BE2C (cell line): Measurements from ENCODE around the gene NAB2. TPM values are rescaled to one million over a fixed set of nuclear protein-coding genes. Genes with fewer than 3 reads are reported as not detected.

Experiments
- DNase-seq: peaks from one replicate; pipeline ENCODE4 v3.0.0-alpha.2; 2020
- H3K27me3 ChIP-seq: fragments of 250-450 bp; sonication (Bioruptor Pico); 2 replicates; pipeline ENCODE4 v1.5.1; 2020; ENCODE audit warnings: mild to moderate bottlenecking
- H3K36me3 ChIP-seq: fragments of 250-450 bp; sonication (Bioruptor Pico); 2 replicates; pipeline ENCODE4 v1.5.1; 2020; ENCODE audit warnings: mild to moderate bottlenecking
- H3K4me1 ChIP-seq: fragments of 250-450 bp; sonication (Bioruptor Pico); 2 replicates; pipeline ENCODE4 v1.5.1; 2020
- H3K4me3 ChIP-seq: 2 replicates; pipeline ENCODE4 v1.5.1; 2011; ENCODE audit warnings: low read depth, low read length
- H3K9me3 ChIP-seq: fragments of 250-450 bp; sonication (Bioruptor Pico); 2 replicates; pipeline ENCODE4 v1.5.1; 2020
- polyA plus RNA-seq: library from polyadenylated mRNA; unstranded; fragments of >200 nt; gene quantifications from one replicate; pipeline ENCODE4 v1.2.1, GENCODE V29; 2012; ENCODE audit warnings: low read depth, missing spikeins; ENCODE audit not compliant: insufficient read length, insufficient read depth
- TF ChIP-seq, protein P1 (sequence below): IDR thresholded peaks from 2 replicates; pipeline ENCODE4 v1.5.1; 2012; ENCODE audit warnings: mild to moderate bottlenecking, low read depth, low read length

NAB2 gene, protein sequence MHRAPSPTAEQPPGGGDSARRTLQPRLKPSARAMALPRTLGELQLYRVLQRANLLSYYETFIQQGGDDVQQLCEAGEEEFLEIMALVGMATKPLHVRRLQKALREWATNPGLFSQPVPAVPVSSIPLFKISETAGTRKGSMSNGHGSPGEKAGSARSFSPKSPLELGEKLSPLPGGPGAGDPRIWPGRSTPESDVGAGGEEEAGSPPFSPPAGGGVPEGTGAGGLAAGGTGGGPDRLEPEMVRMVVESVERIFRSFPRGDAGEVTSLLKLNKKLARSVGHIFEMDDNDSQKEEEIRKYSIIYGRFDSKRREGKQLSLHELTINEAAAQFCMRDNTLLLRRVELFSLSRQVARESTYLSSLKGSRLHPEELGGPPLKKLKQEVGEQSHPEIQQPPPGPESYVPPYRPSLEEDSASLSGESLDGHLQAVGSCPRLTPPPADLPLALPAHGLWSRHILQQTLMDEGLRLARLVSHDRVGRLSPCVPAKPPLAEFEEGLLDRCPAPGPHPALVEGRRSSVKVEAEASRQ
- polyA plus RNA-seq: 24.8 TPM

DNA sequence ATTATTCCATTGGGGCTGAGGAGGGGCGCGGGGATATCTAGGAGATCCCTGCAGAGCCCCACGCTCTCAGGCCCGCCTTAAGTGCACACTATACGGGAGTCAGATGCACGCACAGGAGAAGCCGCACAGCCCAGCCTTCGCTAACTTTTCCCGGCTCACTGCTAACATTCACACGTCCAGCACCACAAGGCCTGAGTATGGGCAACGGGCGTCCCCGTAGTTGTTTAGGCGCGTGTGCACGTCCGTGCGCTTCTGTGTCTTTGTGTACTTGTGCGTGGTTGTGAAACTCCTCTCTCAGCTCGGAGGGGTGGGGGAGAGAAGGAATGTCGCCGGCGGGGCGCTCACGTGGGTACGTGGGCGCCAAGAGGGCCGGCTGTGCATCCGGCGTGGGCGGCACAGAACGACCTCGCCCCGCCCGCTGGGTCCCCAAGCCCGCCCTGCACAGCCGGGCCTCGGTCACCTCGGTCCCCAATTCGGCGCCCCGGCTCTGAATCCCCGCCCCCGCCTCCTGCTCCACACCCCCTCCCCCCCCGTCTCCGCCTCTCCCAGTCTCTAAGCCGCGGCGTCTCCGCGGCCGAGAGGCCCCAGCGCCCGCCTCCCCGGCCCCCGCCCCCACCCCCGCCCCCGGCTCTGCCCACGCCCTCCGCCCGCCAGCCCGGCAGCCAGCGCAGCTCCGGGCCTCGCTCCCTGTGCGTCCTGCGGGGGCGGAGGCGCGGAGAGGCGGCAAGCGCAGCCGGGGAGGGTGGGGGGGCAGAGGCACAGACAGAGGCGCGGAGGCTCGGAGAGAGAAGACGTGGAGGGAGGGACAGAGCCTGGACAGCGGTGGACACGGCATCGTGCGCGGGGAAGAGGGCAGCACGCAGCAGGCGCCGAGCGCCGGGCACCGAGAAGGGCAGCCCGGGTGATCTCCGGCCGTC, at the start of gene NAB2:
Gene NAB2, plus strand, starts transcription at position 761 of the 917 bp plus-strand sequence. CDS start 158 bp downstream, outside the sequence.
- TF ChIP-seq, protein P1, sequence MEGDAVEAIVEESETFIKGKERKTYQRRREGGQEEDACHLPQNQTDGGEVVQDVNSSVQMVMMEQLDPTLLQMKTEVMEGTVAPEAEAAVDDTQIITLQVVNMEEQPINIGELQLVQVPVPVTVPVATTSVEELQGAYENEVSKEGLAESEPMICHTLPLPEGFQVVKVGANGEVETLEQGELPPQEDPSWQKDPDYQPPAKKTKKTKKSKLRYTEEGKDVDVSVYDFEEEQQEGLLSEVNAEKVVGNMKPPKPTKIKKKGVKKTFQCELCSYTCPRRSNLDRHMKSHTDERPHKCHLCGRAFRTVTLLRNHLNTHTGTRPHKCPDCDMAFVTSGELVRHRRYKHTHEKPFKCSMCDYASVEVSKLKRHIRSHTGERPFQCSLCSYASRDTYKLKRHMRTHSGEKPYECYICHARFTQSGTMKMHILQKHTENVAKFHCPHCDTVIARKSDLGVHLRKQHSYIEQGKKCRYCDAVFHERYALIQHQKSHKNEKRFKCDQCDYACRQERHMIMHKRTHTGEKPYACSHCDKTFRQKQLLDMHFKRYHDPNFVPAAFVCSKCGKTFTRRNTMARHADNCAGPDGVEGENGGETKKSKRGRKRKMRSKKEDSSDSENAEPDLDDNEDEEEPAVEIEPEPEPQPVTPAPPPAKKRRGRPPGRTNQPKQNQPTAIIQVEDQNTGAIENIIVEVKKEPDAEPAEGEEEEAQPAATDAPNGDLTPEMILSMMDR: no peak
- Histone ChIP-seq H3K4me1 (peaks cover 18% of the 10 kb centered on the region), H3K9me3 (no peaks in the 10 kb centered on the region), H3K36me3 (peaks cover 16% of the 10 kb centered on the region), H3K4me3 (peak within 1 kb of the TSS; percentile 90), H3K27me3 (no peaks in the 10 kb centered on the region)
- peak; percentile 98 for DNase-seq

DNA sequence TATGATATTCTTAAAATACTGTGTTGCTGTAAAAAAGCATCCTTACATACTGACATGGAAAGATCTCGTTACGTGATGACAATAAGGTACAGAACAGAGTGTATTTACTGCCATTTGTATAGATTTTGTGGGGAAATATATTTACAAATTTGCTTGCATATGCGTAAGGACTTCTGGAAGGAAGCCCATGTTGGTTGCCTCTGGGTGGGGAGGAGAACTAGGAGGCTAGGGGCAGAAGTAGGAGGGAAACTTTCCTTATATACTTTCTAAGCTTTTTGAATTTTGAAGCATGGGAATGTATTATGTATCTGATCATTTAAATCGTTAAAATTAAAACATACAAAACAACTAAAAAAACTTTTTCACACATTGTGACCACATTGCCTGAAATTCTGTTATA, 48.7 kb upstream of the NAB2 start:
- H3K4me1 ChIP-seq: no peaks in the 10 kb centered on the region
- DNase-seq: no peak

DNA sequence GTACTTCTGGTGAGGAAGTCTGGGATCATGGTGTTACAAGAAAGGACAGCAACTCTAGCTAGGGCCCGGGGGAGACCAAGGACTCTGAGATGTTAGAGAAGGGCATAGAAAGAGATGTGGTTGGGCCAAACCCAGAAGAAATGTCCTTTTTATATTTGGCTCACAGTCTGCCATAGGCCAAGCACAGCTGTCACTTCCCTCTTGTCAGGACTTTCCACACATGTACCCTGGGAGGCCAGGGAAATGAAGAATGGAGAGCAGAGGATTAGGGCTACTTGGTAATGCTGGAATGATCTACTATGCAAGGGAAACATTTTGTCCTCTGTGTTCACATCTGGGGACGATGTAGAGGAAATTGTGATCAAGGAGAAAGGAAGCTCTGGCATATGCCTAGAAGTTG, 48.2 kb upstream of the NAB2 start:
- Histone ChIP-seq H3K4me3 (no peak overlapping the region), H3K27me3 (no peaks in the 10 kb centered on the region), H3K9me3 (no peaks in the 10 kb centered on the region), H3K36me3 (no peaks in the 10 kb centered on the region), H3K4me1 (no peaks in the 10 kb centered on the region)
- TF ChIP-seq, protein P1: no peak
- DNase-seq: no peak

More for the DNA sequence above, 48.7 kb upstream of the NAB2 start:
- H3K27me3 ChIP-seq: no peaks in the 10 kb centered on the region
- no peaks in the 10 kb centered on the region for H3K9me3 ChIP-seq
- no peaks in the 10 kb centered on the region for H3K36me3 ChIP-seq
- TF ChIP-seq, protein P1: no peak
- H3K4me3 ChIP-seq: no peak overlapping the region

DNA sequence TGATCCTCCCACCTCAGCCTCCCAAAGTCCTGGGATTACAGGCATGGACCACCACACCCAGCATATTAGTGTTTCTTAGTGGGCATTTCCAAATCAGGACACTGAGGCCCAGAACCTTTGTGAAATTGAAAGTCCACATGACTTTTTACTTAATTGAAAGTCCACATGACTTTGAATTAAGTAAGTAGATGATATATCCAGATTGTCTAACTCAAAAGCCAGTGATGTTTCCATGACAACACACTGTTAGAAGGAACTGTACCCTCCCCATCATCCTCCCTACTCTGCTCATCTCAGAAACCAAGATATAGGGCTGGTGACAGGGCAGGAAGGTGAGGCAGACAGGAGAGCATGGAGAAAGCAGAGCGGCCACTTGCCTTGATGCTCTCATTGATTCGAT, 46.2 kb upstream of the NAB2 start:
- no peaks in the 10 kb centered on the region for H3K4me1 ChIP-seq
- no peak for DNase-seq
- TF ChIP-seq, protein P1: no peak
- H3K4me3 ChIP-seq: no peak overlapping the region
- no peaks in the 10 kb centered on the region for H3K9me3 ChIP-seq
- no peaks in the 10 kb centered on the region for H3K36me3 ChIP-seq
- H3K27me3 ChIP-seq: no peaks in the 10 kb centered on the region

DNA sequence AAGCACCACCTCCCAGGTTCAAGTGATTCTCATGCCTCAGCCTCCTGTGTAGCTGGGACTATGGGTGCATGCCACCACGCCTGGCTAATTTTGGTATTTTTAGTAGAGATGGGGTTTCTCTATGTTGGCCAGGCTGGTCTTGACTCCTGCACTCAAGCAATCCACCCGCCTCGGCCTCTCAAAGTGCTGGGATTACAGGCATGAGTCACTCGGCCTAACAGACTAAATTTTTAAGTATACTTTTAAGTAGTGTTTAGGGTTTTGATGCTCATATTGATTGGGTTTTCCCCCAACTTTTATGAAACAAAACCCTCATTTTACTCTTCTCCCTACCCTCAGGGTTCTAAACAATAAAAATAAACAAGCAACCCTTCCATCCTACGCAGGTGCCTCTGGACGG, 44.4 kb upstream of the NAB2 start:
- DNase-seq: no peak
- no peaks in the 10 kb centered on the region for H3K27me3 ChIP-seq
- no peaks in the 10 kb centered on the region for H3K9me3 ChIP-seq
- TF ChIP-seq, protein P1: no peak
- no peaks in the 10 kb centered on the region for H3K36me3 ChIP-seq
- H3K4me3 ChIP-seq: no peak overlapping the region
- H3K4me1 ChIP-seq: no peaks in the 10 kb centered on the region
